Neural cell (in vitro differentiated cells): ENCODE data around the gene ATF6B. TPM values are rescaled to one million over a fixed set of nuclear protein-coding genes. Genes with fewer than 3 reads are reported as not detected.

ENCODE experiments used
- H2AFZ ChIP-seq: fragments of 200-600, 300-800 bp; sonication (generic), shearing (Covaris generic); 2 replicates; pipeline ENCODE4 v1.6.0; 2014; ENCODE audit warnings: low read depth, mild to moderate bottlenecking, antibody characterized with exemption, low read length, moderate library complexity
- H3F3A ChIP-seq: fragments of 200-600 bp; shearing (Covaris generic); 2 replicates; pipeline ENCODE4 v1.6.1; 2016; ENCODE audit warnings: mild to moderate bottlenecking, moderate library complexity, mixed read lengths, antibody characterized with exemption, low read length; ENCODE audit not compliant: insufficient read depth, poor library complexity, severe bottlenecking
- H3K27ac ChIP-seq: fragments of 200-600, 300-800 bp; sonication (generic), shearing (Covaris generic); 2 replicates; pipeline ENCODE4 v1.5.1; 2014; ENCODE audit warnings: mild to moderate bottlenecking, low read length, moderate library complexity
- H3K27me3 ChIP-seq: fragments of 300-800, 200-600 bp; sonication (generic), shearing (Covaris generic); 2 replicates; pipeline ENCODE4 v1.6.0; 2014; ENCODE audit warnings: mild to moderate bottlenecking, low read depth, low read length, moderate library complexity; ENCODE audit not compliant: insufficient read depth
- H3K36me3 ChIP-seq: fragments of 300-800, 200-600 bp; sonication (generic), shearing (Covaris generic); 2 replicates; pipeline ENCODE4 v1.5.1; 2014; ENCODE audit warnings: mild to moderate bottlenecking, antibody characterized with exemption, low read length, moderate library complexity; ENCODE audit not compliant: insufficient read depth
- H3K4me2 ChIP-seq: fragments of 300-800, 200-600 bp; sonication (generic), shearing (Covaris generic); 2 replicates; pipeline ENCODE4 v1.6.0; 2014; ENCODE audit warnings: mild to moderate bottlenecking, low read length
- H3K4me3 ChIP-seq: fragments of 300-800, 200-600 bp; sonication (generic), shearing (Covaris generic); 2 replicates; pipeline ENCODE4 v1.5.1; 2014; ENCODE audit warnings: mild to moderate bottlenecking, low read length, moderate library complexity
- H3K79me2 ChIP-seq: fragments of 200-600 bp; shearing (Covaris generic); replicated peaks from 2 replicates; pipeline ENCODE4 v1.6.0; 2014; ENCODE audit warnings: mild to moderate bottlenecking, low read length, moderate library complexity; ENCODE audit not compliant: insufficient read depth
- H3K9ac ChIP-seq: fragments of 300-800, 200-600 bp; sonication (generic), shearing (Covaris generic); 2 replicates; pipeline ENCODE4 v1.6.1; 2016; ENCODE audit warnings: mild to moderate bottlenecking, low read length, mixed read lengths
- H3K9me2 ChIP-seq: fragments of 200-600 bp; shearing (Covaris generic); 2 replicates; pipeline ENCODE4 v1.6.1; 2016; ENCODE audit warnings: mild to moderate bottlenecking, low read length, mixed read lengths; ENCODE audit not compliant: insufficient read depth
- H3K9me3 ChIP-seq: fragments of 200-600, 300-800 bp; sonication (generic), shearing (Covaris generic); 2 replicates; pipeline ENCODE4 v1.6.1; 2016; ENCODE audit warnings: mild to moderate bottlenecking, mixed run types, low read length, moderate library complexity, mixed read lengths
- H4K20me1 ChIP-seq: fragments of 200-600 bp; shearing (Covaris generic); 2 replicates; pipeline ENCODE4 v1.6.1; 2016; ENCODE audit warnings: mild to moderate bottlenecking, mixed run types; ENCODE audit not compliant: insufficient read depth
- EP300 ChIP-seq: fragments of 450-650 bp; conservative IDR thresholded peaks from 2 replicates; pipeline ENCODE4 v1.6.1; 2014; ENCODE audit warnings: antibody characterized with exemption, mild to moderate bottlenecking, moderate library complexity; ENCODE audit not compliant: poor library complexity, severe bottlenecking
- EZH2 ChIP-seq: fragments of 200-600, 300-800 bp; shearing (Covaris generic), sonication (generic); IDR thresholded peaks from 2 replicates; pipeline ENCODE4 v1.6.1; 2014; ENCODE audit warnings: antibody characterized with exemption, low read length, borderline replicate concordance, mild to moderate bottlenecking; ENCODE audit not compliant: insufficient read depth, poor library complexity, severe bottlenecking
- MXI1 ChIP-seq: fragments of 450-650 bp; conservative IDR thresholded peaks from 2 replicates; pipeline ENCODE4 v1.6.1; 2014; ENCODE audit warnings: antibody characterized with exemption, mild to moderate bottlenecking; ENCODE audit not compliant: poor library complexity, severe bottlenecking
- POLR2AphosphoS5 ChIP-seq: IDR thresholded peaks from 2 replicates; pipeline ENCODE4 v1.6.1; 2012
- RAD21 ChIP-seq: fragments of 450-650 bp; conservative IDR thresholded peaks from 2 replicates; pipeline ENCODE4 v1.6.1; 2014; ENCODE audit warnings: antibody characterized with exemption, mild to moderate bottlenecking, moderate library complexity
- SMC3 ChIP-seq: fragments of 450-650 bp; conservative IDR thresholded peaks from 2 replicates; pipeline ENCODE4 v1.6.1; 2014; ENCODE audit warnings: antibody characterized with exemption, mild to moderate bottlenecking, moderate library complexity; ENCODE audit not compliant: poor library complexity
- TAF1 ChIP-seq: IDR thresholded peaks from 2 replicates; pipeline ENCODE4 v1.6.1; 2012; ENCODE audit warnings: low read depth
- polyA plus RNA-seq: library from polyadenylated mRNA; depleted of rRNA; stranded (reverse); fragments of >200 nt; gene quantifications from 2 replicates; pipeline ENCODE4 v1.2.3, GENCODE V29; 2014
- TF ChIP-seq, protein P1 (sequence below): fragments of 450-650 bp; IDR thresholded peaks from 2 replicates; pipeline ENCODE4 v1.5.1; 2014; ENCODE audit warnings: antibody characterized with exemption, mild to moderate bottlenecking, moderate library complexity; ENCODE audit not compliant: poor library complexity, severe bottlenecking
- TF ChIP-seq, protein P2 (sequence below): IDR thresholded peaks from 2 replicates; pipeline ENCODE4 v1.6.1; 2012; ENCODE audit warnings: borderline replicate concordance

The ATF6B gene
- polyA plus RNA-seq, 1 donor from 2014 or later = 44.3 TPM

DNA sequence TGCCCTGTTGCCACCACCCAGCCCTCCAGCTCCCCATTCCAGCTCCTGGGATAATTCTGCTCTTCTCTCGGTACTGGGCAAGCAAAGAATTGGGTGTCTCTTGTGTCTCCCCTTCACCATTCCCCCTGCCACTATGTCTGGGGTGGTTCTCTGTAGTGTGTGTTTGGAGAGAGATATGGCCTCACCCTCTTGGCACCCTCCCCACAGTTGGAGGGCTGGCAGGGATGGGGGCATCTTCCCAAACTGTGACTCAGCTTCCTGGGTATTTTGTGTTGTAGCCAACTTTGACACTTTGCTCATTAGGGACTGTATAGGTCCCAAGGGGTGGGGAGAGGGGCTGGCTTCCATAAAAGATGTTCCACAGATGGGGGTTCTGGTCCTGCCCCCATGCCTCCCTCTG lies 20.6 kb downstream of the ATF6B start:
- Histone ChIP-seq H3K9me3 (no peaks in the 10 kb centered on the region), H3K27ac (no peak overlapping the region), H3K36me3 (no peaks in the 10 kb centered on the region), H4K20me1 (no peaks in the 10 kb centered on the region), H3K27me3 (no peaks in the 10 kb centered on the region), H3K4me2 (no peak overlapping the region), H3K79me2 (no peaks in the 10 kb centered on the region), H3K9me2 (no peaks in the 10 kb centered on the region), H3K9ac (no peak overlapping the region), H2AFZ (no peak overlapping the region), H3F3A (no peaks in the 10 kb centered on the region), H3K4me3 (no peak overlapping the region)
- no peak for TF ChIP-seq SMC3
- TF ChIP-seq, protein P1, sequence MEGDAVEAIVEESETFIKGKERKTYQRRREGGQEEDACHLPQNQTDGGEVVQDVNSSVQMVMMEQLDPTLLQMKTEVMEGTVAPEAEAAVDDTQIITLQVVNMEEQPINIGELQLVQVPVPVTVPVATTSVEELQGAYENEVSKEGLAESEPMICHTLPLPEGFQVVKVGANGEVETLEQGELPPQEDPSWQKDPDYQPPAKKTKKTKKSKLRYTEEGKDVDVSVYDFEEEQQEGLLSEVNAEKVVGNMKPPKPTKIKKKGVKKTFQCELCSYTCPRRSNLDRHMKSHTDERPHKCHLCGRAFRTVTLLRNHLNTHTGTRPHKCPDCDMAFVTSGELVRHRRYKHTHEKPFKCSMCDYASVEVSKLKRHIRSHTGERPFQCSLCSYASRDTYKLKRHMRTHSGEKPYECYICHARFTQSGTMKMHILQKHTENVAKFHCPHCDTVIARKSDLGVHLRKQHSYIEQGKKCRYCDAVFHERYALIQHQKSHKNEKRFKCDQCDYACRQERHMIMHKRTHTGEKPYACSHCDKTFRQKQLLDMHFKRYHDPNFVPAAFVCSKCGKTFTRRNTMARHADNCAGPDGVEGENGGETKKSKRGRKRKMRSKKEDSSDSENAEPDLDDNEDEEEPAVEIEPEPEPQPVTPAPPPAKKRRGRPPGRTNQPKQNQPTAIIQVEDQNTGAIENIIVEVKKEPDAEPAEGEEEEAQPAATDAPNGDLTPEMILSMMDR = no peak
- TF ChIP-seq MXI1 = no peak
- TF ChIP-seq EP300 = no peak
- TF ChIP-seq POLR2AphosphoS5 = no peak
- no peak for TF ChIP-seq RAD21
- TF ChIP-seq, protein P2, sequence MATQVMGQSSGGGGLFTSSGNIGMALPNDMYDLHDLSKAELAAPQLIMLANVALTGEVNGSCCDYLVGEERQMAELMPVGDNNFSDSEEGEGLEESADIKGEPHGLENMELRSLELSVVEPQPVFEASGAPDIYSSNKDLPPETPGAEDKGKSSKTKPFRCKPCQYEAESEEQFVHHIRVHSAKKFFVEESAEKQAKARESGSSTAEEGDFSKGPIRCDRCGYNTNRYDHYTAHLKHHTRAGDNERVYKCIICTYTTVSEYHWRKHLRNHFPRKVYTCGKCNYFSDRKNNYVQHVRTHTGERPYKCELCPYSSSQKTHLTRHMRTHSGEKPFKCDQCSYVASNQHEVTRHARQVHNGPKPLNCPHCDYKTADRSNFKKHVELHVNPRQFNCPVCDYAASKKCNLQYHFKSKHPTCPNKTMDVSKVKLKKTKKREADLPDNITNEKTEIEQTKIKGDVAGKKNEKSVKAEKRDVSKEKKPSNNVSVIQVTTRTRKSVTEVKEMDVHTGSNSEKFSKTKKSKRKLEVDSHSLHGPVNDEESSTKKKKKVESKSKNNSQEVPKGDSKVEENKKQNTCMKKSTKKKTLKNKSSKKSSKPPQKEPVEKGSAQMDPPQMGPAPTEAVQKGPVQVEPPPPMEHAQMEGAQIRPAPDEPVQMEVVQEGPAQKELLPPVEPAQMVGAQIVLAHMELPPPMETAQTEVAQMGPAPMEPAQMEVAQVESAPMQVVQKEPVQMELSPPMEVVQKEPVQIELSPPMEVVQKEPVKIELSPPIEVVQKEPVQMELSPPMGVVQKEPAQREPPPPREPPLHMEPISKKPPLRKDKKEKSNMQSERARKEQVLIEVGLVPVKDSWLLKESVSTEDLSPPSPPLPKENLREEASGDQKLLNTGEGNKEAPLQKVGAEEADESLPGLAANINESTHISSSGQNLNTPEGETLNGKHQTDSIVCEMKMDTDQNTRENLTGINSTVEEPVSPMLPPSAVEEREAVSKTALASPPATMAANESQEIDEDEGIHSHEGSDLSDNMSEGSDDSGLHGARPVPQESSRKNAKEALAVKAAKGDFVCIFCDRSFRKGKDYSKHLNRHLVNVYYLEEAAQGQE = no peak
- TF ChIP-seq TAF1 = no peak
- TF ChIP-seq EZH2 = no peak

DNA sequence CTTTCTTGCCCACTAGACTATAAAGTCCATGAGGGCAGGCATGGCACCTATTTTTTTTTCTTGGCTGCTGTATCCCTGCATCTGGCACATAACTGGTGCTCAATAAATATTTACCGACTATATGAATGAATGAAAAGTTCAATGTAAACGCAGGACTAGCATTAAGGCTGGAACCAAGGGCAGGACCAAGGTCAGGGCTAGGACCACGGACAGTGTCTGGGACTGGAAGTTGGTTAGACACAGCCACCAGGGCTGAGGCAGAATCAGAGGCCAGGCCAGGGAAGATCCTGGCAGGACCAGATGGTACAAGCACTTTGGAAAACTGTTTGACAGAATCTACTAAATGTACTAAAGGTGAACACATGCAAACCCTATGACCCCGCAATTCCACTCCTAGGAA lies 22.6 kb downstream of the ATF6B start:
- H3F3A ChIP-seq = no peaks in the 10 kb centered on the region
- no peak overlapping the region for H2AFZ ChIP-seq
- H3K4me3 ChIP-seq = no peak overlapping the region
- H3K36me3 ChIP-seq = no peaks in the 10 kb centered on the region
- no peaks in the 10 kb centered on the region for H3K9me3 ChIP-seq
- TF ChIP-seq, protein P2 = no peak
- TF ChIP-seq MXI1 (no peak), RAD21 (no peak), EZH2 (no peak), POLR2AphosphoS5 (no peak), SMC3 (no peak), EP300 (no peak)
- TF ChIP-seq, protein P1 = no peak
- H3K79me2 ChIP-seq = no peaks in the 10 kb centered on the region
- H3K27me3 ChIP-seq = no peaks in the 10 kb centered on the region
- no peak overlapping the region for H3K9ac ChIP-seq
- H3K4me2 ChIP-seq = no peak overlapping the region
- no peaks in the 10 kb centered on the region for H4K20me1 ChIP-seq
- no peaks in the 10 kb centered on the region for H3K9me2 ChIP-seq
- no peak overlapping the region for H3K27ac ChIP-seq
